Heart left ventricle (tissue), 13 donors: ENCODE data around the gene MADCAM1.

Experiments used
- POLR2A ChIP-seq, 2 donors: fragments of 450-650 bp; IDR thresholded peaks; one replicate each; pipeline ENCODE4 v1.6.1; 2017; ENCODE audit warnings: antibody characterized with exemption in 2 of 2, mild to moderate bottlenecking in 2 of 2, moderate library complexity in 2 of 2
- TF ChIP-seq, protein P1 (sequence below), 12 donors: fragments of 200-600 bp; sonication (generic) in 4 of 12; IDR thresholded peaks; one replicate each; pipeline versions ENCODE4 v1.5.0 to v1.8.0; 2018 to 2022; ENCODE audit warnings: antibody characterized with exemption in 12 of 12, mild to moderate bottlenecking in 5 of 12
- donor health status: ischemic (EF 13 %, LVEDD 7.1; RV severe dilation, severe dysfunction).
- donor health status: DM: no; HTN: yes; CAD: no.
- donor health status: DM: no; HTN: no; CAD: no.
- donor health status: ischemic (EF 25% LVEDD 6.9; RV normal size, moderate dysfunction).
- donor health status: ischemic (EF 25% LVEDD 5.7; RV mildly dilated, moderate dysfunction).
- donor health status: ischemic (EF 35%, LVEDD 5.7; RV mildly dilated, moderate dysfunction).
- donor health status: nonischemic (EF 11% LVEDD 7.7; RV severe dilation, severe dysfunction).
- donor health status: DM: yes; HTN: yes; CAD: no.
- donor health status: PGD.
- donor health status: ischemic (EF 29% LVEDD 5.4; RV normal size, mild dysfunction).
- donor health status: nonischemic (EF 23%, LVEDD 6.1; RV moderate dilation, normal function).

DNA sequence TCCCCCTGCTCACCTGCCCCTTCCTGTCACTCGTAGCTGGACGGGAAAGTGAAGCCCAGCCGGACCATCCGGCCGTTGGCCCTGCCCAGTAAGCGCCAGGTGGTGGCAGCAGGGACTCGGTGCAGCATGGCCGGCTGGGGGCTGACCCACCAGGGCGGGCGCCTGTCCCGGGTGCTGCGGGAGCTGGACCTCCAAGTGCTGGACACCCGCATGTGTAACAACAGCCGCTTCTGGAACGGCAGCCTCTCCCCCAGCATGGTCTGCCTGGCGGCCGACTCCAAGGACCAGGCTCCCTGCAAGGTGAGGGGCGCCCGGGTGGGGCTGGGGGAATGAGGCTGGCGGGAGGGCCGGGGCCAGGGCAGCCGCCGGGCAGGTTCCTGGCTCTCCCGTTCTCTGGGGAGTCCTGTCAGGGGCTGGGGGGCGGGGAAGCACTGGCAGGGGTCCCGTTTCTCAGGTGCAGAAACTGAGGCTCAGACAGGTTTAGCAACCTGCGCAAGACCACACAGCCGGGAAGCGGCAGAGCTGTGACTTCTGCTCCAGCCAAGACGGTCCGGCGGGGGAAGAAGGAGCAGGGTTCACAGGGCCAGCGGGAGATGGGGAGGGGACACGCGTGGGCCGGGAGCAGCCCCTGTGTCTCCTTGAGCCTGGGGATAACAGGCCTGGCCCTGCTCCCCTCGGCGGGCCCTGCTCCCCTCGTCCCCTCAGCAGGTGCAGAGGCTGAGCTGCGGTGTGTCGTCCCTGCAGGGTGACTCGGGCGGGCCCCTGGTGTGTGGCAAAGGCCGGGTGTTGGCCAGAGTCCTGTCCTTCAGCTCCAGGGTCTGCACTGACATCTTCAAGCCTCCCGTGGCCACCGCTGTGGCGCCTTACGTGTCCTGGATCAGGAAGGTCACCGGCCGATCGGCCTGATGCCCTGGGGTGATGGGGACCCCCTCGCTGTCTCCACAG lies 52.9 kb downstream of the MADCAM1 start:
- TF ChIP-seq POLR2A (IDR thresholded peaks at IDR 0.05) = no peak
- TF ChIP-seq, protein P1, sequence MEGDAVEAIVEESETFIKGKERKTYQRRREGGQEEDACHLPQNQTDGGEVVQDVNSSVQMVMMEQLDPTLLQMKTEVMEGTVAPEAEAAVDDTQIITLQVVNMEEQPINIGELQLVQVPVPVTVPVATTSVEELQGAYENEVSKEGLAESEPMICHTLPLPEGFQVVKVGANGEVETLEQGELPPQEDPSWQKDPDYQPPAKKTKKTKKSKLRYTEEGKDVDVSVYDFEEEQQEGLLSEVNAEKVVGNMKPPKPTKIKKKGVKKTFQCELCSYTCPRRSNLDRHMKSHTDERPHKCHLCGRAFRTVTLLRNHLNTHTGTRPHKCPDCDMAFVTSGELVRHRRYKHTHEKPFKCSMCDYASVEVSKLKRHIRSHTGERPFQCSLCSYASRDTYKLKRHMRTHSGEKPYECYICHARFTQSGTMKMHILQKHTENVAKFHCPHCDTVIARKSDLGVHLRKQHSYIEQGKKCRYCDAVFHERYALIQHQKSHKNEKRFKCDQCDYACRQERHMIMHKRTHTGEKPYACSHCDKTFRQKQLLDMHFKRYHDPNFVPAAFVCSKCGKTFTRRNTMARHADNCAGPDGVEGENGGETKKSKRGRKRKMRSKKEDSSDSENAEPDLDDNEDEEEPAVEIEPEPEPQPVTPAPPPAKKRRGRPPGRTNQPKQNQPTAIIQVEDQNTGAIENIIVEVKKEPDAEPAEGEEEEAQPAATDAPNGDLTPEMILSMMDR (IDR thresholded peaks at IDR 0.05) = no peak
